SK-N-SH treated with all-trans-retinoic acid at 6 μM for 48 hours (cell line): Measurements from ENCODE around the gene SLC19A1.

Experiments used
- ATAC-seq: fragments of 200-7000 bp; cut with Tn5 transposase; 3 replicates; pipeline ENCODE4 v1.9.1; 2020; ENCODE audit warnings: mild to moderate bottlenecking, moderate library complexity
- ARNTL ChIP-seq: fragments of 450-650 bp; formaldehyde crosslinking; IDR thresholded peaks from 2 replicates; pipeline ENCODE4 v1.5.0; 2020; ENCODE audit warnings: low read depth, mild to moderate bottlenecking, moderate library complexity, borderline replicate concordance
- CSRNP3 ChIP-seq: fragments of 250-450 bp; sonication (Bioruptor Pico); IDR thresholded peaks from 2 replicates; pipeline ENCODE4 v1.5.1; 2021; ENCODE audit warnings: mild to moderate bottlenecking, moderate library complexity
- ESRRG ChIP-seq: fragments of 250-450 bp; sonication (Bioruptor Pico); IDR thresholded peaks from 2 replicates; pipeline ENCODE4 v1.6.1; 2021; ENCODE audit warnings: mild to moderate bottlenecking
- OSR1 ChIP-seq: fragments of 250-450 bp; sonication (Bioruptor Pico); IDR thresholded peaks from 2 replicates; pipeline ENCODE4 v1.8.0; 2022; ENCODE audit warnings: moderate library complexity, mild to moderate bottlenecking, inconsistent platforms
- RARB ChIP-seq: fragments of 250-450 bp; sonication (Bioruptor Pico); IDR thresholded peaks from 2 replicates; pipeline ENCODE4 v1.8.0; 2021; ENCODE audit warnings: mild to moderate bottlenecking, moderate library complexity
- TCF4 ChIP-seq: fragments of 250-450 bp; sonication (Bioruptor Pico); IDR thresholded peaks from 2 replicates; pipeline ENCODE4 v1.8.0; 2021; ENCODE audit warnings: mild to moderate bottlenecking, moderate library complexity, borderline replicate concordance
- TOX ChIP-seq: fragments of 250-450 bp; sonication (Bioruptor Pico); IDR thresholded peaks from 2 replicates; pipeline ENCODE4 v1.8.0; 2021; ENCODE audit warnings: mild to moderate bottlenecking, moderate library complexity, borderline replicate concordance
- ZC3H10 ChIP-seq: fragments of 250-450 bp; sonication (Bioruptor Pico); IDR thresholded peaks from 2 replicates; pipeline ENCODE4 v1.5.1; 2021; ENCODE audit warnings: mild to moderate bottlenecking, moderate library complexity
- ZFP3 ChIP-seq: fragments of 250-450 bp; sonication (Bioruptor Pico); IDR thresholded peaks from 2 replicates; pipeline ENCODE4 v1.5.0; 2020; ENCODE audit warnings: mild to moderate bottlenecking, moderate library complexity
- ZFP30 ChIP-seq: fragments of 450-650 bp; formaldehyde crosslinking; IDR thresholded peaks from 2 replicates; pipeline ENCODE4 v1.5.0; 2022; ENCODE audit warnings: mild to moderate bottlenecking, moderate library complexity
- ZNF565 ChIP-seq: fragments of 450-650 bp; formaldehyde crosslinking; conservative IDR thresholded peaks from 2 replicates; pipeline ENCODE4 v1.5.0; 2020; ENCODE audit warnings: low read depth, mild to moderate bottlenecking, moderate library complexity
- ZNF70 ChIP-seq: fragments of 450-650 bp; formaldehyde crosslinking; IDR thresholded peaks from 2 replicates; pipeline ENCODE4 v1.5.0; 2020; ENCODE audit warnings: mild to moderate bottlenecking, moderate library complexity
- ZNF8 ChIP-seq: fragments of 450-650 bp; formaldehyde crosslinking; IDR thresholded peaks from 2 replicates; pipeline ENCODE4 v1.5.0; 2020; ENCODE audit warnings: mild to moderate bottlenecking, moderate library complexity
- TF ChIP-seq, protein P1 (sequence below): fragments of 250-450 bp; sonication (Bioruptor Pico); IDR thresholded peaks from 2 replicates; pipeline ENCODE4 v1.8.0; 2021; ENCODE audit warnings: low read depth, mild to moderate bottlenecking, moderate library complexity, borderline replicate concordance
- TF ChIP-seq, protein P2 (sequence below): fragments of 250-450 bp; sonication (Bioruptor Pico); IDR thresholded peaks from 2 replicates; pipeline ENCODE4 v1.5.1; 2020; ENCODE audit warnings: low read depth, mild to moderate bottlenecking, moderate library complexity
- TF ChIP-seq, protein P3 (sequence below): fragments of 250-450 bp; sonication (Bioruptor Pico); IDR thresholded peaks from 2 replicates; pipeline ENCODE4 v1.5.0; 2020; ENCODE audit warnings: mild to moderate bottlenecking, moderate library complexity
- TF ChIP-seq, protein P4 (sequence below): fragments of 250-450 bp; sonication (Bioruptor Pico); IDR thresholded peaks from 2 replicates; pipeline ENCODE4 v1.8.0; 2020; ENCODE audit warnings: mild to moderate bottlenecking, moderate library complexity, borderline replicate concordance

SLC19A1 gene

GRCh38 chr21:45482899-45483821 is 59.1 kb downstream of the SLC19A1 start:
- ATAC-seq = no peak
- TF ChIP-seq, protein P1, sequence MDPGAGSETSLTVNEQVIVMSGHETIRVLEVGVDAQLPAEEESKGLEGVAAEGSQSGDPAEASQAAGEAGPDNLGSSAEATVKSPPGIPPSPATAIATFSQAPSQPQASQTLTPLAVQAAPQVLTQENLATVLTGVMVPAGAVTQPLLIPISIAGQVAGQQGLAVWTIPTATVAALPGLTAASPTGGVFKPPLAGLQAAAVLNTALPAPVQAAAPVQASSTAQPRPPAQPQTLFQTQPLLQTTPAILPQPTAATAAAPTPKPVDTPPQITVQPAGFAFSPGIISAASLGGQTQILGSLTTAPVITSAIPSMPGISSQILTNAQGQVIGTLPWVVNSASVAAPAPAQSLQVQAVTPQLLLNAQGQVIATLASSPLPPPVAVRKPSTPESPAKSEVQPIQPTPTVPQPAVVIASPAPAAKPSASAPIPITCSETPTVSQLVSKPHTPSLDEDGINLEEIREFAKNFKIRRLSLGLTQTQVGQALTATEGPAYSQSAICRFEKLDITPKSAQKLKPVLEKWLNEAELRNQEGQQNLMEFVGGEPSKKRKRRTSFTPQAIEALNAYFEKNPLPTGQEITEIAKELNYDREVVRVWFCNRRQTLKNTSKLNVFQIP = no peak
- TF ChIP-seq TOX (CRISPR knock-in tag) = no peak
- TF ChIP-seq ZC3H10 = no peak
- TF ChIP-seq ZNF565 (CRISPR knock-in tag) = no peak
- no peak for TF ChIP-seq ESRRG (CRISPR knock-in tag)
- TF ChIP-seq, protein P2, sequence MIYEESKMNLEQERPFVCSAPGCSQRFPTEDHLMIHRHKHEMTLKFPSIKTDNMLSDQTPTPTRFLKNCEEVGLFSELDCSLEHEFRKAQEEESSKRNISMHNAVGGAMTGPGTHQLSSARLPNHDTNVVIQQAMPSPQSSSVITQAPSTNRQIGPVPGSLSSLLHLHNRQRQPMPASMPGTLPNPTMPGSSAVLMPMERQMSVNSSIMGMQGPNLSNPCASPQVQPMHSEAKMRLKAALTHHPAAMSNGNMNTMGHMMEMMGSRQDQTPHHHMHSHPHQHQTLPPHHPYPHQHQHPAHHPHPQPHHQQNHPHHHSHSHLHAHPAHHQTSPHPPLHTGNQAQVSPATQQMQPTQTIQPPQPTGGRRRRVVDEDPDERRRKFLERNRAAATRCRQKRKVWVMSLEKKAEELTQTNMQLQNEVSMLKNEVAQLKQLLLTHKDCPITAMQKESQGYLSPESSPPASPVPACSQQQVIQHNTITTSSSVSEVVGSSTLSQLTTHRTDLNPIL (CRISPR knock-in tag) = no peak
- TF ChIP-seq ZNF8 = no peak
- TF ChIP-seq RARB (CRISPR knock-in tag) = no peak
- TF ChIP-seq CSRNP3 (CRISPR knock-in tag) = no peak
- no peak for TF ChIP-seq ARNTL (CRISPR knock-in tag)
- no peak for TF ChIP-seq TCF4
- no peak for TF ChIP-seq ZNF70 (CRISPR knock-in tag)
- TF ChIP-seq, protein P3, sequence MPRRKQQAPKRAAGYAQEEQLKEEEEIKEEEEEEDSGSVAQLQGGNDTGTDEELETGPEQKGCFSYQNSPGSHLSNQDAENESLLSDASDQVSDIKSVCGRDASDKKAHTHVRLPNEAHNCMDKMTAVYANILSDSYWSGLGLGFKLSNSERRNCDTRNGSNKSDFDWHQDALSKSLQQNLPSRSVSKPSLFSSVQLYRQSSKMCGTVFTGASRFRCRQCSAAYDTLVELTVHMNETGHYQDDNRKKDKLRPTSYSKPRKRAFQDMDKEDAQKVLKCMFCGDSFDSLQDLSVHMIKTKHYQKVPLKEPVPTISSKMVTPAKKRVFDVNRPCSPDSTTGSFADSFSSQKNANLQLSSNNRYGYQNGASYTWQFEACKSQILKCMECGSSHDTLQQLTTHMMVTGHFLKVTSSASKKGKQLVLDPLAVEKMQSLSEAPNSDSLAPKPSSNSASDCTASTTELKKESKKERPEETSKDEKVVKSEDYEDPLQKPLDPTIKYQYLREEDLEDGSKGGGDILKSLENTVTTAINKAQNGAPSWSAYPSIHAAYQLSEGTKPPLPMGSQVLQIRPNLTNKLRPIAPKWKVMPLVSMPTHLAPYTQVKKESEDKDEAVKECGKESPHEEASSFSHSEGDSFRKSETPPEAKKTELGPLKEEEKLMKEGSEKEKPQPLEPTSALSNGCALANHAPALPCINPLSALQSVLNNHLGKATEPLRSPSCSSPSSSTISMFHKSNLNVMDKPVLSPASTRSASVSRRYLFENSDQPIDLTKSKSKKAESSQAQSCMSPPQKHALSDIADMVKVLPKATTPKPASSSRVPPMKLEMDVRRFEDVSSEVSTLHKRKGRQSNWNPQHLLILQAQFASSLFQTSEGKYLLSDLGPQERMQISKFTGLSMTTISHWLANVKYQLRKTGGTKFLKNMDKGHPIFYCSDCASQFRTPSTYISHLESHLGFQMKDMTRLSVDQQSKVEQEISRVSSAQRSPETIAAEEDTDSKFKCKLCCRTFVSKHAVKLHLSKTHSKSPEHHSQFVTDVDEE (CRISPR knock-in tag) = no peak
- TF ChIP-seq, protein P4, sequence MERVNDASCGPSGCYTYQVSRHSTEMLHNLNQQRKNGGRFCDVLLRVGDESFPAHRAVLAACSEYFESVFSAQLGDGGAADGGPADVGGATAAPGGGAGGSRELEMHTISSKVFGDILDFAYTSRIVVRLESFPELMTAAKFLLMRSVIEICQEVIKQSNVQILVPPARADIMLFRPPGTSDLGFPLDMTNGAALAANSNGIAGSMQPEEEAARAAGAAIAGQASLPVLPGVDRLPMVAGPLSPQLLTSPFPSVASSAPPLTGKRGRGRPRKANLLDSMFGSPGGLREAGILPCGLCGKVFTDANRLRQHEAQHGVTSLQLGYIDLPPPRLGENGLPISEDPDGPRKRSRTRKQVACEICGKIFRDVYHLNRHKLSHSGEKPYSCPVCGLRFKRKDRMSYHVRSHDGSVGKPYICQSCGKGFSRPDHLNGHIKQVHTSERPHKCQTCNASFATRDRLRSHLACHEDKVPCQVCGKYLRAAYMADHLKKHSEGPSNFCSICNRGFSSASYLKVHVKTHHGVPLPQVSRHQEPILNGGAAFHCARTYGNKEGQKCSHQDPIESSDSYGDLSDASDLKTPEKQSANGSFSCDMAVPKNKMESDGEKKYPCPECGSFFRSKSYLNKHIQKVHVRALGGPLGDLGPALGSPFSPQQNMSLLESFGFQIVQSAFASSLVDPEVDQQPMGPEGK (CRISPR knock-in tag) = no peak

- TF ChIP-seq, protein P4 (CRISPR knock-in tag) = no peak
- TF ChIP-seq ZFP30 = no peak
- TF ChIP-seq ZNF8 = no peak
- no peak for ATAC-seq
These were observed 60.0 kb downstream of the SLC19A1 start for GRCh38 chr21:45481977-45482898.

- ATAC-seq = no peak
- TF ChIP-seq, protein P4 (CRISPR knock-in tag) = no peak
- TF ChIP-seq OSR1 (CRISPR knock-in tag) (no peak), ZFP3 (CRISPR knock-in tag) (no peak), CSRNP3 (CRISPR knock-in tag) (no peak), RARB (CRISPR knock-in tag) (no peak), ARNTL (CRISPR knock-in tag) (no peak)
- TF ChIP-seq, protein P2 (CRISPR knock-in tag) = no peak
These were observed 60.7 kb downstream of the SLC19A1 start for GRCh38 chr21:45481566-45481965.
